HepG2 (cell line): ENCODE measurements around the gene CKB.

Experiments used
- CBFB ChIP-seq: sonication (generic); formaldehyde crosslinking; IDR thresholded peaks from 2 replicates; pipeline ENCODE4 v1.4.0; 2020; ENCODE audit warnings: missing genetic modification reagents
- POLR2AphosphoS5 ChIP-seq: IDR thresholded peaks from 2 replicates; pipeline ENCODE4 v1.6.1; 2012; ENCODE audit warnings: low read depth, low read length
- ZBTB33 ChIP-seq: sonication (generic); formaldehyde crosslinking; IDR thresholded peaks from 2 replicates; pipeline ENCODE4 v1.4.0; 2020; ENCODE audit warnings: missing genetic modification reagents
- TF ChIP-seq, protein P1 (sequence below): IDR thresholded peaks from 2 replicates; pipeline ENCODE4 v1.6.1; 2012; ENCODE audit warnings: inconsistent platforms

DNA sequence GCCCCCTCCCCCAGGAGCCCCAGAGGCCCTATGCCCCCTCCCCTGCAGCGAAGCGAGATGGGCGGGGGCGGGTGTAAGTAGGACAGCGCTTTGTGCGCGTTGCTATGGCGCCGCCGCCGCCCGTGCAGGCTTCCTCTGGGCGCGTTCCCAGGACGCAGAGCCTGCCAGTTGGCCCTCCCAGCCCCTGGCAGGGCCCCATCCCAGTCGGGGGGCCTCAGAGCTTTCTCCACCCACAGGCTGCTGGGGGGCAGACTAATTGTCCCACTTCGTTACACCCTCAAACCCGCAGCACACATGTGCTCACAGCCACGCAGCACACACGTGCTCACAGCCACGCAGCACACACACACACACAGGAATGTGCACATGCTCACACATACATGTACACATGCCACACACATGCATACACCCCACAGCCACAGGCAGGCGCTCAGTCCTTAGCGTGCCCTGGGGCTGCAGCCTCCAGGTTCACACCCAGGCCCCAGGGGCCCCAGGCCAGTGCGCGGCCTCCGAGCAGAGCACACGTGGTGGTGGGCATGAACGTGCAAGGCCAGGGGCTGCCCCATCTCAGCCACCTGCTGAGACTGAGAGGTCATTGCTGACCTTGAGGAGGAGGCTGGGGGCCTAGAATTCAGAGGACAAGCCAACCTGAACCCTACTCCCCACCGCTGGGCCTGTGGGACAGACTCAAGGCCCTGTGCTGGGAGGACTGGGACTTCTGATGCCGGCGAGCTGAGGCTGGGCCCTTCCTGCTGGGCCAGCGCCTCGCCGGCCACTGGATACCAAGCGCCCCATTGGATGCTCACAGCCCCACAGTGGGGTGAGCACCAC lies 22.0 kb upstream of the CKB start:
- TF ChIP-seq ZBTB33 (CRISPR knock-in tag) (no peak), POLR2AphosphoS5 (no peak), CBFB (CRISPR knock-in tag) (no peak)
- TF ChIP-seq, protein P1, sequence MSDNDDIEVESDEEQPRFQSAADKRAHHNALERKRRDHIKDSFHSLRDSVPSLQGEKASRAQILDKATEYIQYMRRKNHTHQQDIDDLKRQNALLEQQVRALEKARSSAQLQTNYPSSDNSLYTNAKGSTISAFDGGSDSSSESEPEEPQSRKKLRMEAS: no peak
